MCF 10A (cell line): ENCODE results near the gene CLDN16. TPM values are rescaled to one million over a fixed set of nuclear protein-coding genes. Genes with fewer than 3 reads are reported as not detected.
A peak's percentile ranks its signal among the peaks of the same experiment; 100 is the strongest.

Experiments used
- BruUV-seq: library from RNA; stranded (reverse); fragments of 400-500 nt; replicated peaks from 2 replicates; lab custom pipeline; 2021; lab: Mats Ljungman, UMichigan
- CTCF ChIA-PET: fragments of 300-600 bp; sonication (Branson Sonifier 250); formaldehyde crosslinking; extraction: SDS; loops from one replicate; lab custom pipeline; 2021; ENCODE audit warnings: antibody characterized with exemption, inconsistent platforms; lab: Yijun Ruan, JAX
- POLR2A ChIA-PET: fragments of 300-600, 350-650 bp; sonication (Branson Sonifier 250); formaldehyde crosslinking; extraction: SDS; loops from one replicate; lab custom pipeline; 2020; ENCODE audit warnings: antibody characterized with exemption, inconsistent platforms; lab: Yijun Ruan, JAX
- DNase-seq: peaks from one replicate; pipeline ENCODE4 v3.0.0-alpha.2; 2018; ENCODE audit not compliant: unreplicated experiment
- H3K27ac Mint-ChIP-seq: one replicate; pipeline ENCODE4 v1.8.0; 2022; ENCODE audit warnings: mild to moderate bottlenecking, low read depth, mixed read lengths; ENCODE audit not compliant: unreplicated experiment
- H3K27me3 Mint-ChIP-seq: one replicate; pipeline ENCODE4 v1.8.0; 2022; ENCODE audit warnings: mixed read lengths; ENCODE audit not compliant: insufficient read depth, unreplicated experiment
- H3K36me3 Mint-ChIP-seq: one replicate; pipeline ENCODE4 v1.8.0; 2022; ENCODE audit warnings: mild to moderate bottlenecking, moderate library complexity, mixed read lengths; ENCODE audit not compliant: insufficient read depth, unreplicated experiment
- H3K4me1 Mint-ChIP-seq: one replicate; pipeline ENCODE4 v1.8.0; 2022; ENCODE audit warnings: mixed read lengths; ENCODE audit not compliant: insufficient read depth, unreplicated experiment
- H3K4me3 Mint-ChIP-seq: one replicate; pipeline ENCODE4 v1.8.0; 2022; ENCODE audit warnings: mild to moderate bottlenecking, moderate library complexity, mixed read lengths; ENCODE audit not compliant: unreplicated experiment
- H3K9me3 Mint-ChIP-seq: one replicate; pipeline ENCODE4 v1.8.0; 2022; ENCODE audit warnings: mixed read lengths; ENCODE audit not compliant: unreplicated experiment
- CTCF ChIP-seq: fragments of 200-600 bp; IDR thresholded peaks from one replicate; pipeline ENCODE4 v1.8.0; 2022; ENCODE audit warnings: antibody characterized with exemption, mild to moderate bottlenecking; ENCODE audit not compliant: unreplicated experiment
- intact Hi-C: fragments of 100-400 bp; cut with micrococcal nuclease; formaldehyde crosslinking; loops from 2 replicates; pipeline ENCODE4 v1.14.1; 2022
- total RNA-seq: library from RNA; stranded (reverse); gene quantifications from 2 replicates; pipeline ENCODE4 v1.2.3, GENCODE V29; 2022

CLDN16 gene
- total RNA-seq, 1 experiment from 2014 or later, result 0.23 TPM

GRCh38 chr3:190382082-190382481 is 5.9 kb upstream of the CLDN16 start:
- no peak for TF ChIP-seq CTCF
- Mint-ChIP-seq H3K4me3 (no peak overlapping the region), H3K27me3 (no peaks in the 10 kb centered on the region), H3K27ac (peak overlapping the region; percentile 97), H3K36me3 (no peaks in the 10 kb centered on the region), H3K4me1 (peaks cover 61% of the 10 kb centered on the region), H3K9me3 (no peaks in the 10 kb centered on the region)
- no TSS peak for BruUV-seq
- intact Hi-C loops, result loop anchor here (1.0 to 5.0 kb wide), 3 partner anchors 37 to 365 kb away; partner anchors contain the start of gene P3H2
- ChIA-PET POLR2A (interaction anchor here (0.5 to 11.0 kb wide), 12 partner anchors 13 to 151 kb away, joined by 3 to 132 read pairs (median 4); partner anchors contain the start of gene CLDN1), CTCF (interaction anchor here (0.6 to 2.0 kb wide), 4 partner anchors 60 to 157 kb away, joined by 3 to 8 read pairs (median 4); partner anchors contain the start of gene CLDN1)
- peak; percentile 84 for DNase-seq

- POLR2A ChIA-PET, result interaction anchor here (0.6 to 3.0 kb wide), 31 partner anchors 10 to 423 kb away, joined by 3 to 43 read pairs (median 8); partner anchors contain the start of genes CLDN1, IL1RAP and P3H2
- H3K36me3 Mint-ChIP-seq, result no peaks in the 10 kb centered on the region
- peak; percentile 93 for DNase-seq
- TF ChIP-seq CTCF, result peak; percentile 88
- H3K9me3 Mint-ChIP-seq, result no peaks in the 10 kb centered on the region
- H3K4me1 Mint-ChIP-seq, result peaks cover 50% of the 10 kb centered on the region
- BruUV-seq, result no TSS peak
- H3K27ac Mint-ChIP-seq, result peak overlapping the region; percentile 97
- intact Hi-C loops, result loop anchor here (1.0 to 5.0 kb wide), 13 partner anchors 40 to 667 kb away; partner anchors contain the start of genes CLDN1 and P3H2
- no peaks in the 10 kb centered on the region for H3K27me3 Mint-ChIP-seq
- no peak overlapping the region for H3K4me3 Mint-ChIP-seq
- CTCF ChIA-PET, result interaction anchor here (0.5 to 2.9 kb wide), 53 partner anchors 9 to 998 kb away, joined by 3 to 90 read pairs (median 4); partner anchors contain the start of genes CLDN1 and IL1RAP
Observed at GRCh38 chr3:190384309-190384756, 3.6 kb upstream of the CLDN16 start.

GRCh38 chr3:190385731-190386688 is 2.0 kb upstream of the CLDN16 start:
- TF ChIP-seq CTCF, result no peak
- peak; percentile 97 for DNase-seq
- Mint-ChIP-seq H3K36me3 (no peaks in the 10 kb centered on the region), H3K27ac (peak overlapping the region; percentile 95), H3K27me3 (no peaks in the 10 kb centered on the region), H3K9me3 (no peaks in the 10 kb centered on the region), H3K4me3 (peak overlapping the region; percentile 50), H3K4me1 (peaks cover 38% of the 10 kb centered on the region)
- intact Hi-C loops, result no loop called here
- ChIA-PET POLR2A (interaction anchor here (0.6 to 2.4 kb wide), 19 partner anchors 8 to 422 kb away, joined by 3 to 13 read pairs (median 4); partner anchors contain the start of genes CLDN1 and IL1RAP), CTCF (interaction anchor here (0.6 to 2.6 kb wide), 8 partner anchors 38 to 427 kb away, joined by 3 to 12 read pairs (median 3); partner anchors contain the start of gene CLDN1)
- TSS peak; percentile 98 for BruUV-seq
